A549 treated with AZD9567 at 1 μM for 4 hours (cell line): ENCODE results near the gene RNF146. TPM values are rescaled to one million over a fixed set of nuclear protein-coding genes. Genes with fewer than 3 reads are reported as not detected.

Experiments used
- total RNA-seq: library from RNA; stranded (reverse); fragments of 200-300 nt; extraction: Qiagen RNA extraction; gene quantifications from 5 replicates; pipeline ENCODE4 v1.2.3, GENCODE V29; 2022; ENCODE audit not compliant: insufficient read depth

The RNF146 gene
- total RNA-seq: 11.3 to 14.9 TPM (median 11.5 TPM) in 5 replicates

GRCh38 chr6:127266178-127266891 is at the start of gene RNF146:
Gene RNF146 (plus strand): TSS chr6:127266864. CDS start chr6:127280339, 13,475 bp downstream.

Other genes with a start within 250 kb of the RNF146 start
- 64.7 to 87.4 TPM (median 73.3 TPM) in 5 replicates for gene RSPO3, start 148.2 kb upstream of the RNF146 start, total RNA-seq
- gene ECHDC1, start 76.7 kb downstream of the RNF146 start, total RNA-seq: 33.9 to 67.4 TPM (median 35.1 TPM) in 5 replicates
- 5.5 to 10.8 TPM (median 5.8 TPM) in 5 replicates for gene KIAA0408, start 192.5 kb downstream of the RNF146 start, total RNA-seq